Stimulated activated CD4-positive, alpha-beta T cell treated with anti-CD3 and anti-CD28 coated beads, Interleukin-2, amount 100 ng/mL, for 24 hours (primary cell): Measurements from ENCODE around the gene CFHR4.
"Not testable (repeated sequence)": the region's sequence is repeated elsewhere in the genome, so short reads cannot be mapped to it uniquely, and the experiment has no call there.

ENCODE experiments used
- DNase-seq, 2 donors: peaks; one replicate each; pipeline ENCODE4 v3.0.0-alpha.2; 2020

CFHR4 gene

GRCh38 chr1:196887515-196888239, at the start of gene CFHR4:
CFHR4 (plus strand) TSS chr1:196888052; CDS start chr1:196888151, 99 bp downstream.
- no peak for DNase-seq

DNA sequence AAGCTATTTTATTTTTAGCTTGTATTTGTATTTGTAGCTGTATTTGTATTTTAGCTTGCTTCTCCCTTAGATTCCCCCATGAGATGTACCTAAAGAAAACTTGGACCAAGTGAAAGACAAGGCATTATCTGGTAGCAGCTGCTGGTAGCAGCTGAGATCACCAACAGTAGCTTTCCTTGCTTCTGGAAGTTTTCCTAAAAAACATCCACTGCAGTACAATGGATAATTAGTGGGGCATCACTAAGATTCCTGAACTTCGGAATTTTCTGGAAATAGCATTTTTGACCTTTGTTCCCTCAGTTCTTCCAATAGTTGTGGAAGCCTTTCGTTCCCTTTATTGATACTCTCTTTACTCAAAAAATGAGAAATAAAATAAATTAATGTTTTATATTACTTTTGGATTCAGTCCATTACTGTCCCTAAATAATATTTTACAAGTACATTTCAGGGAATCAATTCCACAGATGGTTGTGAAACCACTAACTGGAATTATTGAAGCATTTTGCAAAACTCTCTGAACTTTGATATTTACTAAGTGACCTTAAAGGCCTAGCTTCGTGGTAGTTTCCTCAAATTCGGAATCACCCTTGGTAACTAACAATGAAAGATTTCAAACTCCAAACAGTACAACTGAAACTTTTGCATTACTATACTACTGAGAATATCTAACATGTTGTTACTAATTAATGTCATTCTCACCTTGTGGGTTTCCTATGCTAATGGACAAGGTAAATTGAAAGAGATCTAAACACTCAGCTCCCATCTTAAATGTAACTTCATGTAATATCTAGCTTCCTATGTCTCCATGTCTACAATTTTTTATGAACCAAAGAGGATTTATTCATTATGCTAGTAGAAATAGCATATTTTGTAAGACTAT, 38.0 kb upstream of the CFHR4 start:
- not testable (repeated sequence) for DNase-seq

- DNase-seq, result no peak
These were observed 31.8 kb upstream of the CFHR4 start for GRCh38 chr1:196856053-196856452.

DNA sequence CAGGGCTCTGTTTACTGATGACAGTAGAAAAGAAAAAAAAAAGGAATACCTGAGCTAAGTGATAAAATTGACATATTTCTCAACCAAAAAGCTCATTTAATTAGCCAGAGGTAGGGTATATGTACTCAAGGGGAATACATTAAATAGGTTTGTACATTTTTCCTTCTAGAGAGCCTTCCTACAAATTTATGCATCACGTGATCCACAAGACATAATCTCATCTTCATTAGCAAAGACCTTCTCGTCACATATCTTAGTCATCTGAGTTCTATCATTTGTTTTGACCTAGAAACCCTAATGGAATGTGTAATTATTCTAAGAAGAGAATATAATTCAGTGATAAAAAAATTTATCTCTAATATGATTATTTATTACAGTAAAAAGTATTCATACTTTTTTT, 30.7 kb upstream of the CFHR4 start:
- DNase-seq, result no peak

DNA sequence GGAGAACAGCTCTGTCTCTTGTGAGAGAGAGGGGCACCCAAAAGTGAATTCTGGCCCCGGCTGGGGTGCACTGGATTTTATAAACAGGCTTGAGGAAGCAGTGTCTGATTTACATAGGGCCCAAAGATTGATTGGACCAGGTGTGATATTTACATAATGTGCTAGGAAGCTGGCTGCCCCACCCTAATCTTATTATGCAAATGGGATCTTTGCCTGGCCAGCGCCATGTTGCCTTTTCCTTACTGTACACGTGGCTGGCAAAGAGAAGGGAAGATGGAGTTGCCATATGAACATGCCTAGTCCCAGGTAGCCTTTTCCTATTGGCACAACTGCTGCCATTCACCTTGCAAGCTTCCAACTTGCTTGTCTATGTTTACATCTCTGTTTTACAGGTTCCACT, 29.0 kb upstream of the CFHR4 start:
- DNase-seq, result no peak

DNA sequence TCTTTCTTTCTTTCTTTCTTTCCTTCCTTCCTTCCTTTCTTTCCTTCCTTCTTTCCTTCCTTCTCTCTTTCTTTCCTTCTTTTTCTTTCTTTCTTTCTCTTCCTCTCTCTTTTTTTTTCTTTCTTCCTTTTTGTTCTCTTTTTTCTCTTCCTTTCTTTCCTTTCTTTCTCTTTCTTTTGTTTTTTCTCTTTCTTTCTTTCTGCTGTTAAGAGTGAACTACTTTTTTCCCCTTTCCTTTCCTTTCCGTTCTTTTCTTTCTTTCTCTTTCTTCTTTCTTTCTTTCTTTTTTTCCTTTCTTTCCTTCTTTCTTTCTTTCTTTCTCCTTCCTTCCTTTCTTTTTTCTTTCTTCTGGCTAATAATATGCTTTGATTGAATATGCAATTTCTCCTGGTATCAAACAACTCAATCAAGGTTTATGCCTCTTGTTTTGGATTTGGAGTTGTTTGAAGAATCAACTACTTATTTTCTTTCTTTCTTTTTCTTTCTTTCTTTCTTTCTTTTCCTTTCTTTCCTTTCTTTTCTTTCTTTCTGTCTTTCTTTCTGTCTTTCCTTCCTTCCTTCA, 27.4 kb upstream of the CFHR4 start:
- DNase-seq, result no peak

DNA sequence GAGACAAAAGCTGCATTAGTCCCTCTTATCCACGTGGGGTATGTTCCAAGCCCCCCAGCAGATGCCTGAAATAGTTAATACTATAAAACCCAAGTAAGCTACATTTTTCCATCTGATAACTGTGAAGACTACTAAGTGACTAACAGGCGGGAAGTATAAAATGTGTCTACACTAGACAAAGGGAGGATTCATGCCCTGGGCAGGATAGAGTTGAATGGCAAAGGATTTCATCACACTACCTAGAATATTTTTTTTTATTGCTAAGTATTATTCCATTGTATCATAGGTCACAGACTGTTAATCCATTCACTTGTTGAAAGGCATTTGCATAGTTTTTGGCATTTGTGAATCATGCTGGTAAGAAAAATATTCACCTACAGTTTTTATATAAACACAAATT, 26.4 kb upstream of the CFHR4 start:
- DNase-seq, result no peak

GRCh38 chr1:196866974-196867373, 20.9 kb upstream of the CFHR4 start:
- DNase-seq, result no peak

- no peak for DNase-seq
These were observed 14.5 kb upstream of the CFHR4 start for GRCh38 chr1:196873385-196873784.

- no peak for DNase-seq
These were observed 11.9 kb upstream of the CFHR4 start for GRCh38 chr1:196875935-196876334.

- DNase-seq, result no peak
These were observed 9.9 kb upstream of the CFHR4 start for GRCh38 chr1:196877964-196878363.

- not testable (repeated sequence) for DNase-seq
These were observed 1.3 kb upstream of the CFHR4 start for GRCh38 chr1:196886560-196886959.

- DNase-seq, result no peak
These were observed 2.8 kb downstream of the CFHR4 start for GRCh38 chr1:196890668-196891067.

- DNase-seq, result no peak
These were observed 3.4 kb downstream of the CFHR4 start for GRCh38 chr1:196891251-196891650.

- DNase-seq, result no peak
These were observed 8.5 kb downstream of the CFHR4 start for GRCh38 chr1:196896355-196896754.

- no peak for DNase-seq
These were observed 9.4 kb downstream of the CFHR4 start for GRCh38 chr1:196897158-196897828.

GRCh38 chr1:196902344-196902743, 14.5 kb downstream of the CFHR4 start:
- no peak for DNase-seq

DNA sequence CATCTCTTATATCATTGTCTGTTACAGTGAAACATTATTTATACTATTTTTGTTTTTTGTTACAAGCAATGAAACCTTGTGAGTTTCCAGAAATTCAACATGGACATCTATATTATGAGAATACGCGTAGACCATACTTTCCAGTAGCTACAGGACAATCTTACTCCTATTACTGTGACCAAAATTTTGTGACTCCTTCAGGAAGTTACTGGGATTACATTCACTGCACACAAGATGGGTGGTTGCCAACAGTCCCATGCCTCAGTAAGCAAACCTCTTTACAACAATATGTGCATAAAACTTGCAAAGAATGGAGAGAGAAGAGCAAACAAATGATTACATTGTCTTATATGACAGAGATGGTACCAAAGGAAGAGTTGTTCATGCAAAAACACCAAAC, 22.4 kb downstream of the CFHR4 start:
- DNase-seq, result no peak

- not testable (repeated sequence) for DNase-seq
These were observed 24.4 kb downstream of the CFHR4 start for GRCh38 chr1:196912283-196912682.

DNA sequence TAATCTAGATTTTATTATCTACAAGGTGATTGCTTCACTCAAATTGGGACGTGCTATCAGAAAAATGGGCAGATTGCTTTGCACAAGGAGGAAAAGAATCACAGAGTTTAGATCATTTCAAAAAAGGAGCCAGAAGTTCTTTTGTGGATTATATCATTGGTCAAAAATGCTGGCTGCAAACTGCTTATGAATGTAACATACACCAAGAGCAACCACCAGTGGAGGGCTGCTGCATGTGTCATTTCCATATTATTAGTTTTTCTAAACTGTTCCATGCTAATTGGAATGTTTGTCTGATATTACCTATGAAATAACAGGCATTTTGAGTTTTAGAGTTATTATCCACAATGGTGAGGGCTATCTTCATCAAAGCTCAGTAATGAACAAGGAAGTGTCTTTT, 39.0 kb downstream of the CFHR4 start:
- not testable (repeated sequence) for DNase-seq

DNA sequence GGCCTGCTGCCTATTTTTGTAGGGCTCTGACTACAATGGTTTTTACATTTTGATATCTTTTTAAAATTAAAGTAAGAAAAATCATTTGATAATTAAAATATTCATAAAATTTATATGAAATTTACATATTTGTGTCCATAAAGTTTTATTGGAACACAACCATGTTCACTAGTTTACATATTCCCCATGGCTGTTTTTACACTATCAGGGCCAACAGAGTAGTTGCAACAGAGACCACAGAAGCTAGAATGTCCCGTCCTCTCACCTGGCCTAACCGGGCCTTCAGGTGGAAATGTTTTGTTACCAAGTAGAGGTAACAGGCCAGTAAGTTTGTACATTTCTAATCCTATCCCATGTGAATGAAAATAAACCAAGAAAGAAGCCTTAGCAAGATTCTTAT, 45.0 kb downstream of the CFHR4 start:
- DNase-seq, result not testable (repeated sequence)

DNA sequence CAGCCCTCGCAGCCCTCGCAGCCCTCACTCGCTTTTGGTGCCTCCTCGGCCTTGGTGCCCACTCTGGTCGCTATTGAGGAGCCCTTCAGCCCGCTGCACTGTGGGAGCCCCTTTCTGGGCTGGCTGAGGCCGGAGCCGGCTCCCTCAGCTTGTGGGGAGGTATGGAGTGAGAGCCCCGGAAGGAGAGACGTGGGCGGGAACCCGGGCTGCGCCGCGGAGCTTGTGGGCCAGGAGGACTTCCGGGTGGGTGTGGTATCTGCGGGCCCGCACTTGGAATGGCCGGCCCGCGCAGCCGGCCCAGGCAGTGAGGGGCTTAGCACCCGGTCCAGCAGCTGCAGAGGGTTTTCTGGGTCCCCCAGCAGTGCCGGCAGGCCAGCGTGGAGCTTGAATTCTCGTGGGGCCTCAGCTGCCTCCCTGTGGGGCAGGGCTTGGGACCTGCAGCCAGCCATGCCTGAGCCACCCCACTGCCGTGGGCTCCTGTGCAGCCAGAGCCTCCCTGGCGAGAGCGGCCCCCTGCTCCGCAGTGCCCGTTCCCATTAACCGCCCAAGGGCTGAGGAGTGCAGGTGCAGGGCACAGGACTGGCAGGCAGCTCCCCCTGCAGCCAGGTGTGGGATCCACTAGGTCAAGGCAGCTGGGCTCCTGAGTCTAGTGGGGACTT, 45.8 kb downstream of the CFHR4 start:
- no peak for DNase-seq

DNA sequence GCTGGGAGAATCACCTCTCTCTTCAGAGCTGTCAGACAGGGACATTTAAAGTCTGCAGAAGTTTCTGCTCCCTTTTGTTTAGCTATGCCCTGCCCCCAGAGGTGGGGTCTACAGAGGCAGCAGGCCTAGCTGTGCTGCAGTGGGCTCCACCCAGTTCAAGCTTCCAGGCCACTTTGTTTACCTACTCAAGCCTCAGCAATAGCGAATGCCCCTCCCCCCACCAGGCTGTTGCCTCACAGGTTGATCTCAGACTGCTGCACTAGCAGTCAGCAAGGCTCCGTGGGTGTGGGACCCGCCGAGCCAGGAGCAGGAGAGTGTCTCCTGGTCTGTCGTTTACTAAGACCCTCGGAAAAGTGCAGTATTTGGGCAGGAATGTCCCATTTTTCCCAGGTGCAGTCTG, 53.6 kb downstream of the CFHR4 start:
- DNase-seq, result not testable (repeated sequence)
